Tongue (tissue), 2 donors: Measurements from ENCODE around the gene ZNF570. TPM values are rescaled to one million over a fixed set of nuclear protein-coding genes. Genes with fewer than 3 reads are reported as not detected.

Experiments
- DNase-seq: peaks from one replicate; pipeline ENCODE4 v3.0.0-alpha.2; 2015
- total RNA-seq: library from RNA; depleted of rRNA; stranded (reverse); fragments of >200 nt; gene quantifications from one replicate; pipeline ENCODE4 v1.2.3, GENCODE V29; 2014

ZNF570 gene
- total RNA-seq: 10.9 TPM

DNA sequence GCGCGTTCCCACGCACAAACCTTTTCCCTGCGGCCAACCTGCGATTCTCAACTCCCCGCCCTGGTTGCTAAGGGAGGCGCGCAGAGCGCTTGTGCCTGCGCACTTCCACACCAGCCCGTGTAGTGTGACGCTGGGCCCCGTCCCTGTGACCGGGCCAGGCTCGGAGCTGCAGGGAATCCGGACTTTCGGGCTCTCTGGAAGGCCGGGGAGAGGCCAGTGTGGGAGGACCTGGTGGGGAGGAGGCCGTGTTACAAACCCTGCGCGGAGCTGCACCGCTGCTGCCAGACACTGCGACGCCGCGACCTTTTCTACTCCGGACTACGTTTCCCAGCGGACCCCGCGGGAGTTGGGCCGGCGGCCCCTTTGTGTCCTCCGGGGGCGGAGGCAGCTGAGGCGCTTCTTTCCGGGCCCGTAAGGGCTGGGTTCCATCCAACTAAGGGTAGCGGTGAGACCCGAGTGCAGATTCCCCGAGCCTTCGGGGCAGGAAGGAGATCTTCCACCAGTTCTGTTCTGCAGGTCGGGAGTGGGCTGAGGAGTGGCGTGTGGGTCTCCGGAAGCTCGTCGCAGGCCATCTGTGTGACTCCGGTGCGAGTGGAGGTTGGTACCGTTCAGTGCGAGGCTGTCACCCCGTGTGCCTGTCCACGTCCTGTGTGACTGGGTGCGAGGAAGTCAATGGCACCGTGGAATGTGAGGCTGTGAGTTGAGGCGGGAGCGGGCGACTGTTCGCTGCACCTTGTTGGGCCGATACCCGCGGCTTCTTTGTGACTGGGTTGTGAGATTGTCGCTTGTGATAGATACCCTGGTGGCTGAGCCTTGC lies at the start of gene ZNF570:
ZNF570 (plus strand) TSS at position 396 of the 817 bp plus-strand sequence. CDS start 999 bp downstream, outside the sequence.
- DNase-seq: peak; percentile 96

DNA sequence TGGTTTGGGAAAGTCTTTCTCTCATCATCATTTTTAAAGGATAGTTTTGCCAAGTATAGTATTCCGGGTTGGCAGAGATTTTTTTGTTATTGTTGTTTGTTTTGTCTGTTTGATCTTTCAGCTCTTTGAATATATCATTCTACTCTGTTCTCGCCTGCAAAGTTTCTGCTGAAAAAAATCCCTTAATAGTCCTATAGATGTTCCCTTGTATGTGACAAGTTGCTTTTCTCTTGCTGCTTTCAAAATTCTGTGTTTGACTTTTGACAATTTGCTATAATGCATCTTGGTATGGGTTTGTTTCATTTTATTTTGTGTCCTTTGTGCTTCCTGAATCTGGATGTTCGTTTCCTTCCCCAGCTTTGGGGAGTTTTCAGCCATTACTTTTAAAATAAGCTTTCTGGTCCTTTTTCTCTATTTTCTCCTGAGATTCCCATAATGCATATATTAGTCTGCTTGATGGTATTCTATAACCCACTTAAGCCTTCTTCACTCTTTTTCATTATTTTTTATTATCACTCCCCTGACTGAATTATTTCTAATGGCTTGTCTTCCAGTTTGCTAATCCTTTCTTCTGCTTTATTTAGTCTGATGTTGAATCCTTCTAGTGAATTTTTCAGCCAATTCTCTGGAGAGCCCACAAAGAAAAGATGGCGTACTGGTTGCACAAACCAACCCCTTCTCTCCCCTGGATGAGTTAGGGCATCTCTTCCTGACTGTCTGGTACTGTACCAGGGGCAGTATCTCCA lies 16.5 kb upstream of the ZNF570 start:
- DNase-seq: no peak

DNA sequence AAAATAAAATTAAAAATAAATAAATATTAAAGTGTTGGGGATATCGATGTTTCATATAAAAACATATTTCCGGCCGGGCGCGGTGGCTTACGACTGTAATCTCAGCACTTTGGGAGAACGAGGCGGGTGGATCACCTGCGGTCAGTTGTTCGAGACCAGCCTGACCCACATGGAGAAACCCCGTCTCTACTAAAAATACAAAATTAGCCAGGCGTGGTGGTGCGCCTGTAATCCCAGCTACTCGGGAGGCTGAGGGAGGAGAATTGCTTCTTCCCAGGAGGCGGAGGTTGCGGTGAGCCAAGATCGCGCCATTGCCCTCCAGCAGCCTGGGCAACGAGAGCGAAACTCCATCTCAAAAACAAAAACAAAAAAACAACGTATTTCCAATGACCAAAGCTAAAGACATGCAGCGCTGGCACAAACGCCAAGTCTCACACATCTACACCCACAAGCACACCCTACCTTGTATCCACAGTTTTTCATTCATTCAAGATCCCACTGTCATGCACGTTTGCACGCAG lies 2.8 kb upstream of the ZNF570 start:
- no peak for DNase-seq

DNA sequence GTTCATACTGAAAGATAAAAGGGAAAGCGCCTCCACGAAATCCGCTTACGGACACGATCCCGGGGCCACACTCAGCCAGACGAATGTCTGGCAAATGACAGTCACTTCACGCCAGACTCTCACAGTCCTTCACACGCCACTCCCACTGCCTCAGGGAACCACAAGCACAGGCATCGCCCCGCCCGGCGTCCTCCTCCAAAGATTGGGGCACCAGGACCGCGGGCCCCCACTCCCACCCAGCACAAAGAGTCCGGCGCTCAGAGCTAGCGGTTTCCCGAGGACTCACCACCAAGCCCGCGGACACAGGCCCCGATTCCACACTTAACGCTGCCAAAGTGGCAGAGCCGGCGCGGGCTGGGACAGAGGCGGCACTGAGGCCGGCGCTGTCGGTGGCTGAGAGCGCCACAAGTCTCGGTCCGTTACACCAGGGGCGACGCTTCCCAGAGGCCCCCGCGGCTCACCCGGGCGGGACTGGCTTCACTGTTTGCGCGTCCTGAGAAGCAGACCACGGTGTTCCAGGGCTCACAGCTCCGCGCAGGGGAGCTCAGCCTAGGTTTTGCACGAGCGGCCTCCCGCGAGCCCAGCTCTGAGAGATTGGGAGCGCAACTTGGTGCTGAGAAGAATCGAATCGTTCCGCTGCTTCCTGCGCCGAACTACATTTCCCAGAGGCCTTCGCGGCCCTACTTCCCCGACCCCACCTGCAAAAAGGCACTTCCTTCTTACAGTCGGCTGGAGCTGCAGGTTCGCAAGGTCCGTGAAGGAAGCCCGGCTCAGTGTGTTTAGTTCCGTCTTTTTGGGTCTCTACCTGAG lies 2.2 kb upstream of the ZNF570 start, which contains the start of gene ZNF569:
ZNF569 (minus strand) TSS at position 647 of the 810 bp plus-strand sequence. CDS start 22,523 bp downstream, outside the sequence.
- DNase-seq: peak; percentile 97

DNA sequence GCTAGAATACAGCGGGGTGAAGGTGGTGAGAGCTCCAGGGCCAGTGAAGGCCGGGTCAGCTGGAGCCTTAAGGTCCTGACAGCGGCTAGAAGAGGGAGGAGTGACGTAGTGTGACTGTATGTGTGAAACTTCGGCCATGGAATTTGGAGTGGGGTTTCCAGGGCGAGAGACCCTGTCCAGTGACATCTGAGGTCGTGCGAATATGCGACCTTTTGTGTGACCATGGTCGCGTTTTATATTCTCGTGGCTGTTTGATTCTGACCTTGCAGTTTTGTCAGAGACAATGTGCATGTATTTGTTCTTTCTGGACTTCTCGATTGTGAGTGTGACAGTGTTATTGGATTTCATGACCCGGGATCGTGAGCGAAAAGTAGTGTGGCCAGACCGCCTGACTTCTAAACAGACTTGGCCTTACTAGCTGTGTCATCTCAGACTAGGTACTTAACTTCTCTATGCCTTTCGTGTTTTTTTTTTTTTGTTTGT lies 1.5 kb upstream of the ZNF570 start:
- DNase-seq: no peak

DNA sequence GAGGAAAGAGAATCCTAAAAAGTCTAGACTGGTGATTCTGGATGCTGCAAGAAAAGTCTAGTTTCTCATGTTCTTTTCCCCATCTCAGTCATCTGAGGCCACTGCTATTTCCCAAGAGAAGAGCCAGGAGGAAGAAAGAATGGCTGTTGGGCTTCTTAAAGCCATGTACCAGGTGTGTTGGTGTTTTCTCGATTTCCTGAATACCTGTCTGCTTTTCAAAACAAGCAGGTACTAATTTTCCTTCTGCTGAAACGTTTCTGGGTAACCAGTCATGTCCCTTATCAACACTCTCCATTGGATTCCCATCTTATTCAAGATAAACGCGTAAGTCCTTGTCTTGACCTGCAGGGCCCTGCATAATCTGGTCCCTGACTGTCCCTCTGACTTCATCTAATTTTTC lies 1.1 kb downstream of the ZNF570 start:
- no peak for DNase-seq

DNA sequence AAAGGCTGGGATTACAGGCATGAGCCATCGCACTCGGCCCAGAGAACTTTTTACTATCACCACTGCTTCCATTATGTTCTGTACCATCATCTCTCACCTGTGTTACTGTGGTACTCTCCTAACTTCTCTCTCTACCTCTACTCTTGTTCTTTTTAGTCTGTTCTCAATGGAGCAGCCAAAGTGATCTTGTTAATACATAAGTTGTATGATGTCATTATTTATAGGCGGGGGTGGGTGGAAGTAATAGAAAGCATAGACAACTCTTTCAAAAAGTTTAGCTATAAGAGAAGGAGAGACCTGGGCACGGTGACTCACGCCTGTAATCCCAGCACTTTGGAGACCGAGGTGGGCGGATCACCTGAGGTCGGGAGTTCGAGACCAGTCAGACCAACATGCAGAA lies 3.0 kb downstream of the ZNF570 start:
- DNase-seq: no peak

DNA sequence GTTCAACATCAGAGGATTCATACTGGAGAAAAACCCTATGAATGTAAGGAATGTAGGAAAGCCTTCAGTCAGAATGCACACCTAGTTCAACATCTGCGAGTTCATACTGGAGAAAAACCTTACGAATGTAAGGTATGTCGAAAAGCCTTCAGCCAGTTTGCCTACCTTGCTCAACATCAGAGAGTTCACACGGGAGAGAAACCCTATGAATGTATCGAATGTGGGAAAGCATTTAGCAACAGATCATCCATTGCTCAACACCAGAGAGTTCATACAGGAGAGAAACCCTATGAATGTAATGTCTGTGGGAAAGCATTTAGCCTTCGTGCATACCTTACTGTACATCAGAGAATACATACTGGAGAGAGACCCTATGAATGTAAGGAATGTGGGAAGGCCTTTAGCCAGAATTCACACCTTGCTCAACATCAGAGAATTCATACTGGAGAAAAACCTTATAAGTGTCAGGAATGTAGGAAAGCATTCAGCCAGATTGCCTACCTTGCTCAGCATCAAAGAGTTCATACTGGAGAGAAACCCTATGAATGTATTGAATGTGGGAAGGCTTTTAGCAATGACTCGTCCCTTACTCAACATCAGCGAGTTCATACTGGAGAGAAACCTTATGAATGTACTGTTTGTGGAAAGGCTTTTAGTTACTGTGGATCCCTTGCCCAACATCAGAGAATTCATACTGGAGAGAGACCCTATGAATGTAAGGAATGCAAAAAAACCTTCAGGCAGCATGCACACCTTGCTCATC lies 15.4 kb downstream of the ZNF570 start:
- DNase-seq: no peak

DNA sequence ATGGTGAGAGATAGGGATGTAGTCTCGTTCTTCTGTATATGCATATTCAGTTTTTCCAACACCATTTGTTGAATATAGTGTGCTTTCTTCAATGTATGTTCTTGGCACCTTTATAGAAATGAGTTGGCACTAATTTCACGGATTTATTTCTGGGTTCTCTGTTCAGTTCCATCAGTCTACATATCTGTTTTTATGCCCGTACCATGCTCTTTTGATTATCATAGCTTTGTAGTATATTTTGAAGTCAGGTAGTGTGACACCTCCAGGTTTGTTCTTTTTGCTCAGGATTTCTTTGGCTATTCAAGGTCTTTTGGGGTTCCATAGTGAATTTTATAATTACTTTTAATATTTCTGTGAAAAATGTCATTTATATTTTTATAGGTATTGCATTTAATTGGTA lies 23.1 kb downstream of the ZNF570 start:
- no peak for DNase-seq

DNA sequence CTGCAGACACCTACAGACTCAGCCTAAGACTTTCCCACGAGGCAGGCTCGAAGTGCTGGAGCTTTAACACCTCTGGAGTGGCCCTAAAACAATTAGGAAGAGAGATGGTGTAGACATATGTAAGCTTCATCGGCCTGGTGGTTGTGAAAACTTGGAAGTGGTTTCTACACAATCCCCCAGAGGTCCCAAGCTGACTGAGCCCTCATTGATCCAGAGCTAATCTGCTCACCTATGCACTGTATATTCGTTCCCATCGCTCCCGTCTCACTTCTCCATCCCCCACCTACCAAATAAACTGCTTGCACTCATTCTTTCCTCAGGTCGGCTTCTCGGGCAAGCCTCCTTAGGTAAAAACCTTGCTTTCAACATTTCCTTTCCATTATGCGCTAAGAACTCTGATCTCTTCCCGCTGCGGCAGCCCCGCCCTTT lies 36.8 kb downstream of the ZNF570 start:
- no peak for DNase-seq

DNA sequence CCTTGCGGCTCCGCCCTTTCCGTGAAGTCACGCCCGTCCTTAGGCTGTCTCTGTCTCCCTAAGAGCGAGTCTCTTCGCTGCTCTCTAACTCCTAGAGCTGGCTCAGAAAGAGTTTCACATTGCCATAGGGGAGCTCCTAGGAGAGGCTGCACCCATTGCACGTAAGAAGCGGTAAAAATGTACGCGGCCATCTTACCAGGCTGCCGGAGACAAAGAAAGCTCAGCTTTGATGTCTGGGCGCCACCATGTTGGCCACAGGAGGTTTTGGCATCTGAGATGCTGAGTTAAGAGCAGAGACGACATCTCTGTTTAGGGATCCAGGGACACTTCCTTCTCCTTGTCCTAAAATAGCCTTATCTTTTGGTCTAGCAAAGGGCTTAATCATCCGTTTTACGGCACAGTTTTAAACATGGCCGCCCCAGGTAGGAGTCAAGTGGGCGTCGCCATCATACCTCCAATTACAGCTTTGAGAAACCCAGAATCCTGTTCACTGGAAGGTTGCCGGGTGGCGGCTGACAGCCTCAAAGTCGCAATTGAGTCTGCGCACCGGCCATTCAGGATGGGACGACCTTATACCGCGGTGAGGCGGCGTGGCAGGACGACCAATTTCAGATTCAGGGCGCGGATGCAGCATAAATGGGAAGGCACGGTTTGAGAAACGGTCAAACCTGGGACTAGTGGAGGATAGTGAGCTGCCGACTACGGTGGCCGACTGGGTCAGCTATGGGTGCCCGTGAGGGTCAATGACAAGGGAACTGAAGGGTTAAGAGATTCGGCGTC lies 37.4 kb downstream of the ZNF570 start, which contains the start of gene ZNF793:
ZNF793 (plus strand) TSS at position 553 of the 780 bp plus-strand sequence. CDS start 16,501 bp downstream, outside the sequence.
- peak; percentile 95 for DNase-seq

DNA sequence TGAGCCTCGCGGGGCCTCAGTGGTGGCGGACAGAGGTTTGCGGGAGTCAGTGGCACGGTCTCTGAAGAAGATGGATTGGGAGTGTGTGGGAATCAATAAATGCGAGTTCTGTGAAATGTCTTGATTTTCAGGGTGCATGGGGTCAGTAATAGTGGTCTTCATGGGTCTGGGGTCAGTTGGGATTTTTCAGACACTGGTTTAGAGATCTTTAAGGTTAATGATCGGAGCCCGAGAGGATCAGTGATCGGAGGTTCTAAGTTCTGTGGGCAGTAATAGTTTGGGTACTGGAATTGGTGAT lies 38.0 kb downstream of the ZNF570 start:
- DNase-seq: no peak

DNA sequence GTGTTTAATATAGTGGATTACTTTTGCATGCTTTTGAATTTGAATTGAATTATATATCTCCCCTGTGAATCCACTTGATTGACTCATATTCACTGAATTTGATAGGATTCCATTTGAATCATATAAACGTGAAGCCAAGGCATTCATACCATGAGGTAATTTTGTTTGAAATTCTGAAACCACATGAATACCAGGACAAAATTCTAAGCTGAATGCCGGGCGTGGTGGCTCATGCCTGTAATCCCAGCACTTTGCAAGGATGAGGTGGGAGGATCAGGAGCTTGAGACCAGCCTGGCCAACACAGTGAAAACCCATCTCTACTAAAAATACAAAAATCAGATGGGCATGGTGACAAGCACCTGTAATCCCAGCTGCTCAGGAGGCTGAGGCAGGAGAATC lies 42.0 kb downstream of the ZNF570 start:
- no peak for DNase-seq

DNA sequence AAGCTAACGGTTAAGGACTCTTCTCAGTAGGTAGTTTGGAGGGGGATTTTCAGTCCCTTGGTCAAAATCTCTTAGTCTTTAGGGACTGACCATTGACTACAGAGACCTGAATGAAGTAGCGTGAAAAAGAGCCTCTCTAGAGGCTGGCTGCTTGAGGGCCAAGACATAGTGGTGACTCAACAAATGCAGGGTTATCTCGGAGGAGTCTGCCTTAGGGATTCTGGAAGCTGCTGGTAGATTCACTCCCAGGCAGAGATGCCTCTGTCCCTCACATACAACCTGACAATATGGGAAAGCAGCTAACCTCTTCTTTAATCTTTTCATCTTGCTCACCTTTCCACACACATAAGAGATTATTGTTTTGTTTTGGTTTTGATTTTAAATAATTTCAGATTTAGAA lies 42.7 kb downstream of the ZNF570 start:
- no peak for DNase-seq

DNA sequence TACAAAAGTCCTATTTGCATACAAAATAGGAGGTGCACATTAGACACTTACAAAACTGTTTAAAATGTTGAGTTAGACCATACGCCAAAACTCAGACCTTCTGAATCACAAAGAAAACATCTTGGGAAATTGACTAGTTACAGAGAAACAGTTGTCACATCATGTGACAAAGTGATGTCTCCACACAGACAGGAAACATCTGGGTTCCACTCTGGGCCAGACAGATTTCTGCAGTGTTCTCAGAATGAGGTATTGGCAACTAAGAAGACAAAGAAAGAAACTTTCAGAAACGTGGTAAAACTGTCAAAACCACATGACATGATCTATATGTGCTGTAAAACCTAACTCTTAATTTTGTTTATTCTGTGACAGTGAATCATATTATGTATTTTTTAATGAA lies 44.2 kb downstream of the ZNF570 start:
- DNase-seq: no peak

DNA sequence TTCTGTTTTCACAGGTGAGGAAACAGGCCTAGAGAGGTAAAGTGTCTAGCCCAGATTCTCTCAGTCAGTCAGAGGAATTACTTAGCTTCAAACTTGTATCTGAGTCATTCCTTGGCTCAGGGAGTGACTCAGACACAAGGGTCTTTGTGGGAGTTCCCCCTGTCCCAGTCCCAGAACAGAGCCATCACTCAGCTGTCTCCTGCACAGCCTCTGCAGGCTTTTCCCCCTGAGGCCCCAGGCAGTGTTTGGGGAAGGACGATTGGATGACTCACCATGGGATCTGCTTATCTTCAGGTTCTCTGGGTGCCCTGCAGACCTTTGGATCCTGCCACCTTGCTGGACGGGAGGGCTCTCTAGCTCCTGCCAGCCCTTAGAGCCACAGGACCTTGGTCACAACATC lies 50.7 kb downstream of the ZNF570 start:
- no peak for DNase-seq

DNA sequence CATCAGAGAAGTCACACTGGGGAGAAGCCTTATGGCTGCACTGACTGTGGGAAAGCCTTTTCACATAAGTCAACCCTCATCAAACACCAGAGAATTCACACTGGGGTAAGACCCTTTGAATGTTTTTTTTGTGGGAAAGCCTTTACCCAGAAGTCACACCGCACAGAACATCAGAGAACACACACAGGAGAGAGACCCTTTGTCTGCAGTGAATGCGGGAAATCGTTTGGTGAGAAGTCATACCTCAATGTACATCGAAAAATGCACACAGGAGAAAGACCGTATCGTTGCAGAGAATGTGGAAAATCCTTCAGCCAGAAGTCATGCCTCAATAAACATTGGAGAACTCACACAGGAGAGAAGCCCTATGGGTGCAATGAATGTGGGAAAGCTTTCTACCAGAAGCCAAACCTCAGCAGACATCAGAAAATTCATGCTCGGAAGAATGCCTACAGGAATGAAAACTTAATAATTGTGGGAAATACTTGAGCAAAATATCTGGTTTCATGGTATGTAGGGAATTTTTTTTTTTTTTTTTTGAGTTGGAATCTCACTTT lies 68.3 kb downstream of the ZNF570 start:
- DNase-seq: no peak
